Vagina (tissue), 2 donors: Measurements from ENCODE around the gene ZBTB47.

Experiments used
- CTCF ChIP-seq, 3 experiments: fragments of 450-650 bp in 2 of 3; fragments of 200-600 bp in 1 of 3; sonication (generic) in 1 of 3; IDR thresholded peaks; one replicate each; pipeline ENCODE4 v1.5.1; 2017 to 2019; ENCODE audit warnings: antibody characterized with exemption in 3 of 3, mild to moderate bottlenecking in 2 of 3, moderate library complexity in 2 of 3
- POLR2A ChIP-seq, 2 donors: fragments of 450-650 bp; IDR thresholded peaks; one replicate each; pipeline ENCODE4 v1.6.1; 2017; ENCODE audit warnings: antibody characterized with exemption in 2 of 2, mild to moderate bottlenecking in 2 of 2, moderate library complexity in 2 of 2

GRCh38 chr3:42663581-42664437 is 10.3 kb downstream of the ZBTB47 start:
- TF ChIP-seq POLR2A (IDR thresholded peaks at IDR 0.05) (no peak), CTCF (IDR thresholded peaks at IDR 0.05) (no peak)
